GM19193 (cell line): ENCODE measurements around the gene TOR1AIP1.

ENCODE experiments used
- POLR2A ChIP-seq: IDR thresholded peaks from 4 replicates; pipeline ENCODE4 v1.6.1; 2011; ENCODE audit not compliant: insufficient read depth, insufficient read length; ENCODE audit errors: extremely low read depth

Gene TOR1AIP1

GRCh38 chr1:179876300-179876715 lies 5.8 kb upstream of the TOR1AIP1 start:
- TF ChIP-seq POLR2A, result no peak

GRCh38 chr1:179877586-179878265 lies 4.4 kb upstream of the TOR1AIP1 start, which contains the start of gene TOR1AIP2:
TOR1AIP2 (minus strand) TSS chr1:179877803; CDS start chr1:179852665, 25,138 bp downstream.
- TF ChIP-seq POLR2A, result peak; percentile 96

- no peak for TF ChIP-seq POLR2A
These were observed 2.3 kb upstream of the TOR1AIP1 start for GRCh38 chr1:179879797-179880196.

- no peak for TF ChIP-seq POLR2A
These were observed 338 bp upstream of the TOR1AIP1 start for GRCh38 chr1:179881642-179882252.

- peak; percentile 31 for TF ChIP-seq POLR2A
These were observed 1.1 kb downstream of the TOR1AIP1 start for GRCh38 chr1:179883040-179883744.

GRCh38 chr1:179883745-179884138 lies 1.7 kb downstream of the TOR1AIP1 start:
- no peak for TF ChIP-seq POLR2A

- TF ChIP-seq POLR2A, result no peak
These were observed 6.0 kb downstream of the TOR1AIP1 start for GRCh38 chr1:179888071-179888470.

GRCh38 chr1:179889589-179889988 lies 7.5 kb downstream of the TOR1AIP1 start:
- no peak for TF ChIP-seq POLR2A

GRCh38 chr1:179910934-179911333 lies 28.8 kb downstream of the TOR1AIP1 start:
- no peak for TF ChIP-seq POLR2A

- TF ChIP-seq POLR2A, result no peak
These were observed 29.7 kb downstream of the TOR1AIP1 start for GRCh38 chr1:179911812-179912211.

- no peak for TF ChIP-seq POLR2A
These were observed 35.7 kb downstream of the TOR1AIP1 start for GRCh38 chr1:179917601-179918429.

- no peak for TF ChIP-seq POLR2A
These were observed 39.4 kb downstream of the TOR1AIP1 start for GRCh38 chr1:179921472-179921871.

GRCh38 chr1:179921981-179922872 lies 40.1 kb downstream of the TOR1AIP1 start:
- no peak for TF ChIP-seq POLR2A

- TF ChIP-seq POLR2A, result no peak
These were observed 40.9 kb downstream of the TOR1AIP1 start for GRCh38 chr1:179923029-179923428.
